Measurements from ENCODE around the gene RFESD. TPM values are rescaled to one million over a fixed set of nuclear protein-coding genes. Genes with fewer than 3 reads are reported as not detected.

Gene RFESD
- total RNA-seq, 1 experiment from 2014 or later = 2.2 TPM

DNA sequence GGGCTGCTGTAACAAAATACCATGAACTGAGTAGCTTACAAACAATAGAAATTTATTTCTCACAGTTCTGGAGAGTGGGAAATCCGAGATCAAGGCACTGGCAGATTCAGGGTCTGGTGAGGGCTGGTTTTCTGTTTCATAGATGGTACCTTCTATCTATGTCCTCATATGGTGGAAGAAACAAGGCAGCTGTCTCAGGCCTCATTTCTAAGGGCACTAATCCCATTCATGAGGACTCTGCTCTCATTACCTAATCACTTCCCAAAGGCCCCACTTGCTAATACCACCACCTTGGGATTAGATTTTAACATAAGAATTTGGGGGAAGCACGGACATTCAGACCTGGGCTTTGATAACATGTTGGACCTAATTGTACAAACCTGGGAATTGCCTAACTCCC is 13.5 kb downstream of the RFESD start:
- ChIA-PET CTCF (no interaction called here), POLR2A (no interaction called here)
- intact Hi-C loops (cut with micrococcal nuclease; ENCODE audit: unreplicated experiment) (loop anchor here (5.0 kb wide), 1 partner anchor 72 kb away; the partner anchor contains the start of gene RHOBTB3), in situ Hi-C loops (cut with HindIII; ENCODE audit: low pct_unique_long_range_greater_than_20kb, low sequenced_read_pairs) (no loop called here)
- Histone ChIP-seq H3K27me3 (ENCODE audit: control insufficient read depth, insufficient read depth, low read length) (no peaks in the 10 kb centered on the region), H3K36me3 (ENCODE audit: control insufficient read depth, insufficient read depth, low read length) (no peaks in the 10 kb centered on the region), H3K9me3 (ENCODE audit: control insufficient read depth, insufficient read depth, low read depth, low read length) (no peaks in the 10 kb centered on the region), H3K4me3 (ENCODE audit: low read depth in 2 of 2, low read length in 2 of 2) (no peak overlapping the region), H3K27ac (ENCODE audit: low read length) (no peak overlapping the region), H3K4me1 (ENCODE audit: control insufficient read depth, insufficient read depth, low read length) (peaks cover 7% of the 10 kb centered on the region)
- DNase-seq (ENCODE audit: low read depth, low spot score) (no peak), ATAC-seq (no peak)
- BruUV-seq (replicated peaks) = no TSS peak
- TF ChIP-seq SIN3A (IDR thresholded peaks at IDR 0.05; ENCODE audit: borderline replicate concordance, insufficient read depth, low read depth, low read length) (no peak), POLR2AphosphoS5 (IDR thresholded peaks at IDR 0.05; ENCODE audit: low read depth, low read length) (no peak), TCF7L2 (IDR thresholded peaks at IDR 0.05; ENCODE audit: low read depth, low read length) (no peak)
- TF ChIP-seq, protein P1, sequence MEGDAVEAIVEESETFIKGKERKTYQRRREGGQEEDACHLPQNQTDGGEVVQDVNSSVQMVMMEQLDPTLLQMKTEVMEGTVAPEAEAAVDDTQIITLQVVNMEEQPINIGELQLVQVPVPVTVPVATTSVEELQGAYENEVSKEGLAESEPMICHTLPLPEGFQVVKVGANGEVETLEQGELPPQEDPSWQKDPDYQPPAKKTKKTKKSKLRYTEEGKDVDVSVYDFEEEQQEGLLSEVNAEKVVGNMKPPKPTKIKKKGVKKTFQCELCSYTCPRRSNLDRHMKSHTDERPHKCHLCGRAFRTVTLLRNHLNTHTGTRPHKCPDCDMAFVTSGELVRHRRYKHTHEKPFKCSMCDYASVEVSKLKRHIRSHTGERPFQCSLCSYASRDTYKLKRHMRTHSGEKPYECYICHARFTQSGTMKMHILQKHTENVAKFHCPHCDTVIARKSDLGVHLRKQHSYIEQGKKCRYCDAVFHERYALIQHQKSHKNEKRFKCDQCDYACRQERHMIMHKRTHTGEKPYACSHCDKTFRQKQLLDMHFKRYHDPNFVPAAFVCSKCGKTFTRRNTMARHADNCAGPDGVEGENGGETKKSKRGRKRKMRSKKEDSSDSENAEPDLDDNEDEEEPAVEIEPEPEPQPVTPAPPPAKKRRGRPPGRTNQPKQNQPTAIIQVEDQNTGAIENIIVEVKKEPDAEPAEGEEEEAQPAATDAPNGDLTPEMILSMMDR (IDR thresholded peaks at IDR 0.05) = no peak
- TF ChIP-seq, protein P2, sequence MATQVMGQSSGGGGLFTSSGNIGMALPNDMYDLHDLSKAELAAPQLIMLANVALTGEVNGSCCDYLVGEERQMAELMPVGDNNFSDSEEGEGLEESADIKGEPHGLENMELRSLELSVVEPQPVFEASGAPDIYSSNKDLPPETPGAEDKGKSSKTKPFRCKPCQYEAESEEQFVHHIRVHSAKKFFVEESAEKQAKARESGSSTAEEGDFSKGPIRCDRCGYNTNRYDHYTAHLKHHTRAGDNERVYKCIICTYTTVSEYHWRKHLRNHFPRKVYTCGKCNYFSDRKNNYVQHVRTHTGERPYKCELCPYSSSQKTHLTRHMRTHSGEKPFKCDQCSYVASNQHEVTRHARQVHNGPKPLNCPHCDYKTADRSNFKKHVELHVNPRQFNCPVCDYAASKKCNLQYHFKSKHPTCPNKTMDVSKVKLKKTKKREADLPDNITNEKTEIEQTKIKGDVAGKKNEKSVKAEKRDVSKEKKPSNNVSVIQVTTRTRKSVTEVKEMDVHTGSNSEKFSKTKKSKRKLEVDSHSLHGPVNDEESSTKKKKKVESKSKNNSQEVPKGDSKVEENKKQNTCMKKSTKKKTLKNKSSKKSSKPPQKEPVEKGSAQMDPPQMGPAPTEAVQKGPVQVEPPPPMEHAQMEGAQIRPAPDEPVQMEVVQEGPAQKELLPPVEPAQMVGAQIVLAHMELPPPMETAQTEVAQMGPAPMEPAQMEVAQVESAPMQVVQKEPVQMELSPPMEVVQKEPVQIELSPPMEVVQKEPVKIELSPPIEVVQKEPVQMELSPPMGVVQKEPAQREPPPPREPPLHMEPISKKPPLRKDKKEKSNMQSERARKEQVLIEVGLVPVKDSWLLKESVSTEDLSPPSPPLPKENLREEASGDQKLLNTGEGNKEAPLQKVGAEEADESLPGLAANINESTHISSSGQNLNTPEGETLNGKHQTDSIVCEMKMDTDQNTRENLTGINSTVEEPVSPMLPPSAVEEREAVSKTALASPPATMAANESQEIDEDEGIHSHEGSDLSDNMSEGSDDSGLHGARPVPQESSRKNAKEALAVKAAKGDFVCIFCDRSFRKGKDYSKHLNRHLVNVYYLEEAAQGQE (IDR thresholded peaks at IDR 0.05; ENCODE audit: insufficient read depth in 1 of 2, low read depth in 2 of 2, low read length in 1 of 2) = no peak

DNA sequence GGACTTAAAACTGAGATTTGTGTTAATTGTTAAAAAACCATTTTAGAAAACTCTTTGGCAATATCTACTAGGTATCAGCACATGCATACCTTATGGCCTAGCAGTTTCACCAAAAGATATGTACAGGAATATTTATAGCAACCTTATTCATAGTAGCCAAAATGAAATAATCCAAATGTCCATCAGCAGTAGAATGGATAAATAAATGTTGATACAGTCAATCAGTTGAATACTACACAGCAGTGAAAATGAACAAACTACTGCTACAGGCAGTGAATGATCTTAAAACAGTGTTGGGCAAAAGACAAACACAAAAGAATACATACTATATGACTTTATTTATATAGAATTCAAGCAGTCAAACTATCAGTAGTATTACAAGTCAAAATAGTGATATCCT is 16.4 kb downstream of the RFESD start:
- in situ Hi-C loops (cut with HindIII; ENCODE audit: low pct_unique_long_range_greater_than_20kb, low sequenced_read_pairs) = no loop called here
- H3K9me3 ChIP-seq (ENCODE audit: control insufficient read depth, insufficient read depth, low read depth, low read length) = no peaks in the 10 kb centered on the region

More for the DNA sequence above, 16.4 kb downstream of the RFESD start:
- TF ChIP-seq, protein P2 (IDR thresholded peaks at IDR 0.05; ENCODE audit: insufficient read depth in 1 of 2, low read depth in 2 of 2, low read length in 1 of 2) = no peak
- TF ChIP-seq TCF7L2 (IDR thresholded peaks at IDR 0.05; ENCODE audit: low read depth, low read length) (no peak), POLR2AphosphoS5 (IDR thresholded peaks at IDR 0.05; ENCODE audit: low read depth, low read length) (no peak), SIN3A (IDR thresholded peaks at IDR 0.05; ENCODE audit: borderline replicate concordance, insufficient read depth, low read depth, low read length) (no peak)
- TF ChIP-seq, protein P1 (IDR thresholded peaks at IDR 0.05) = no peak
- H3K4me3 ChIP-seq (ENCODE audit: low read depth in 2 of 2, low read length in 2 of 2) = no peak overlapping the region
- H3K27me3 ChIP-seq (ENCODE audit: control insufficient read depth, insufficient read depth, low read length) = no peaks in the 10 kb centered on the region
- H3K27ac ChIP-seq (ENCODE audit: low read length) = no peak overlapping the region
- POLR2A ChIA-PET = no interaction called here
- intact Hi-C loops (cut with micrococcal nuclease; ENCODE audit: unreplicated experiment) = loop anchor here (5.0 kb wide), 1 partner anchor 69 kb away; the partner anchor contains the start of gene RHOBTB3
- DNase-seq (ENCODE audit: low read depth, low spot score) (no peak), ATAC-seq (no peak)
- H3K4me1 ChIP-seq (ENCODE audit: control insufficient read depth, insufficient read depth, low read length) = peaks cover 7% of the 10 kb centered on the region
- CTCF ChIA-PET = no interaction called here
- no peaks in the 10 kb centered on the region for H3K36me3 ChIP-seq (ENCODE audit: control insufficient read depth, insufficient read depth, low read length)
- BruUV-seq (replicated peaks) = no TSS peak

All from Panc1 (cell line).